ENCODE measurements around the gene ERMARD.
"Not testable (repeated sequence)": the region's sequence is repeated elsewhere in the genome, so short reads cannot be mapped to it uniquely, and the experiment has no call there.

ERMARD gene

GRCh38 chr6:169738976-169739529 lies 12.4 kb upstream of the ERMARD start:
- DNase-seq, result no peak

DNA sequence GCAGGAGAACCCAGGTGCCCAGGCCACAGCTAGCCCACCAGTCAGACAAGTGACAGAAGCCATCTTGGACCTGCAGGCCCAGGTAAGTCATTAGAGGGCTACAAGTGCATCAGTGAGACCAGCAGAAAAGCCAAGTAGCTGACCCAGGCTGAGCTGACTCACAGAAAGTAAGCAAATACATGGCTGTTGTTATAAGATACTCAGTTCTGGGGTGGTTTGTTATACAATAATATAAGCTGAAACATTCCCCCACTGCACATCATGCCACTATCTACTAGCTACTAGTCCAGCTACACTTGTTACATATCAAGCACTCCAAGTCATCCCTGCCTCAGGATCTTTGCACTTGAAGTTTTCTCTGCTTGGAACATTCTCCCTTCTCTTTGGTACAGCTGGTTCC lies 10.1 kb upstream of the ERMARD start:
- no peak for DNase-seq

DNA sequence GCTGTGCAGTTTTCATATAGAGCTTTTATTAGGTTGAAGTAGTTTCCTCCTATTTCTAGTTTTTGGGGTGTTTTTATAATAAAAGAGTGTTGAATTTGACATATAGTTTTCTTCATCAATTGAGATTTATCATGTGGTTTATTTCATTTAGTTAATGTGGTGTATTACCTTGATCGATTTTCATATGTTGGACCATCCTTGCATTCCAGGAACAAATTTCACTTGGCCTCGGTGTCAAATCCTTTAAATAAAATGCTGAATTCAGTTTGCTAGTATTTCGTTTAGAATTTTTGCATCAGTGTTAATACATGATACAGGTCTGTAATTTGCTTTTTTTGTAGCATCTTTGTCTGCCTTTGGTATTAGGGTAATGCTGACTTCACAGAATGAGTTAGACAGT lies 6.0 kb upstream of the ERMARD start:
- DNase-seq, result no peak

DNA sequence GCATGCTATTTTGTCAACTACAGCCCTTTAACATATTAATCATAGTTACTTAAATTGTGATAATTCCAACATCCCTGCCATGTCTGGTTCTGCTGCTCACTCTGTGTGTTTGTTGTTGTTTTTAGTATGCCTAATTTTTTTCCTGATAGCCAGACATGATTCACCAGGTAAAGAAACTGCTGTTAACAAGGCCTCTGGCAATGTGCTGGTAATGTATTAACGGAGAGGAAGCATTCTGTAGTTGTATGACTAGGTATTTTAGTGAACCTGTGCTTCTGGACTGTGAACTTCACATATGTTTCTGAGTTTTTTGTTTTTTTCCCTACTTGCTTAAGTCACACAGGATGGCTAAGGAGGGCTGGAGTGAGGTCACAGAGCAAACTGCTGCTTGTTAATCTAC lies 4.9 kb upstream of the ERMARD start:
- DNase-seq, result no peak

DNA sequence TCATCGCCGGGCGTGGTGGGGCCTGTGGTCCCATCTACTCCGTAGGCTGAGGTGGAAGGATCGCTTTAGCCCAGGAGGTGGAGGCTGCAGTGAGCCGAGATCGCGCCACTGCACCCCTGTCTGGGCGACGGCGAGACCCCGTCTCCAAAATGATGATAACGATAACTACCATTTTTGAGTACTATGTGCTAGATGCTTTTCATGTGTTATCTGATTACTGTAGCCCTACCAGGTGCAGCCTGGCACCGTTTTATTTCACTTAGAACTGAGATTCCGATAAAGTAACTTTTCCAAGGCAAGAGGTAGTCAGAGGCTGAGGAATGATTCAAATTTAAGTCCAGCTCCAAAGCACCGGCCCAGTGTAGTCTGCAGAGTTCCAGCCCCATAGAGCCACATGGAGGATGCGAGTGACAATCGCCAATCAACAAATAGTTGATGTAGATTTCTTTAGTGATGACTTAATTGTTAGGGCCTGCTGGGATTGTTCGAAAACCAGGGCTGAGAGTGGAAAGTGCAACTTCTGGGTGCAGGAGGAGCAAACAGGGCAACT lies 727 bp downstream of the ERMARD start:
- DNase-seq, result no peak

GRCh38 chr6:169755162-169755561 lies 3.7 kb downstream of the ERMARD start:
- DNase-seq, result no peak

- DNase-seq, result no peak
Measured at GRCh38 chr6:169763308-169763707, 11.9 kb downstream of the ERMARD start.

GRCh38 chr6:169763881-169764280 lies 12.5 kb downstream of the ERMARD start:
- no peak for DNase-seq

- DNase-seq, result not testable (repeated sequence)
Measured at GRCh38 chr6:169765789-169766188, 14.4 kb downstream of the ERMARD start.

GRCh38 chr6:169766232-169766631 lies 14.8 kb downstream of the ERMARD start:
- no peak for DNase-seq

DNA sequence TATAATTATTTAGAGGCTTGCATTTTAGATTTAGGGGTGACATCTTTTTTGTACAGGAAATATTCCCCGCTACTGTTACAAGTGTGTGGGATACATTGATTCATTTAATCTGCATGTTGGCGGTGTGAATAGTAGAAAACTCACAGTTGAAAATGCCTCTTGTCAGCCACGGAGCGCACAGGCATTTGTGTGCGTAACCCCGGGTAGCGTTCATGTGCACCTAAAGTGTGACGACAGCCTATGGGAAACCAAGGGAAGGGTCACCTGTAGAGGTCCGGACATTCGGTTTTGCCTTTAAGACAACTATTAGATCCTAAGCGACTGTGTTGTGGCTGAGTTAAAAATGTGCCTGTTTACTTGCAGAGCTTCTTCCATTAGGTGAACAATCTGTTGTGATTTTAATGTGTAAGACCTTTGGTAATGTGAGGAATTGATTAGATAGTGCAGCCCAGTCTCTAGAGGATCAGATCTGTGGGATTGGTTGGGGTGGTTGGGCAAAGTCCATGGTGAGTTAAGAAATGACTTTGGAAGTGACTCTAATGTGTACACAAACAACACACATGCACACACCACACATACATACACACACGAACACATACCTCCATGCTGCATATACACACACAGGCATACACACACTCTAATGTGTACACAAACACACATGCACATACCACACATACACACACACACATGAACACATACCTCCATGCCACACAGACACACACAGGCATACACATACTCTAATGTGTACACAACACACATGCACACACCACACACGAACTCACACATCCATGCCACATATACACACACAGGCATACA lies 15.7 kb downstream of the ERMARD start:
- DNase-seq, result no peak

GRCh38 chr6:169774347-169774746 lies 22.9 kb downstream of the ERMARD start:
- no peak for DNase-seq

DNA sequence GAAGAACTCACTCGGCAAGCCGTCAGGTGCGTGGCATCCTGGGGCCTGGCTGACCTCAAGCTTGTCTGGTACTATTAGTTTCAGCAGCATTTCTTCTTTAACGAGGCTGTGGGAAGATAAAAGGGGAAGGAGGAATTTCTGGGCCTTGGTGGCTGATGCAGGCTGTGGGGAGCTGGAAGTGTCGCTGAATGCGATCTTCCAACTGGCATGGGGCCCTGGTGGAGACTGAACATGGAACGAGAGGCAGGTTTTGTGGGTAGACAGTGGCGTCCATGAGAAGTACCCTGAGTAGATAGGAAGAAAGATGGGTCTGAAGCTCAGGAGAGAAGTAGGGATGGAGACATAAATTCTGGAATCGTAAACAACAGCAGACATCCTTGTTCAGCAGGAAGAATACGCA lies 23.9 kb downstream of the ERMARD start:
- DNase-seq, result no peak

DNA sequence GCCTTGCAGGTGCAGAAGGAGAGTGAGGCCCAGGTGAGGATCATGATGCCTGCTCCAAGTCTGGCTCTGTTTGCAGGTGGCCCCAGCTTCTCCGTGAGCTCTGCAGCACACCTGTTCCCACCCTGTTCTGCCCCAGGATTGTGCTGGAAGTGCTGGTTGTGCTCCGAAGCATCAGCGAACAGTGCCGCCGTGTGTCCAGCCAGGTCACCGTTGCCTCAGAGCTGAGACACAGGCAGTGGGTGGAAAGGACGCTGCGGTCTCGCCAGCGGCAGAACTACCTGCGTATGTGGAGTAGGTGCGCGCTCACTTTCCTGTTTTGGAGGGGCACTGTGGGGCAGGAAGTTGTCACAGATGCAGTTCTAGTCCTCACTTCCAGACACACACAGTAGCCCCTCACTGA lies 25.0 kb downstream of the ERMARD start:
- no peak for DNase-seq

DNA sequence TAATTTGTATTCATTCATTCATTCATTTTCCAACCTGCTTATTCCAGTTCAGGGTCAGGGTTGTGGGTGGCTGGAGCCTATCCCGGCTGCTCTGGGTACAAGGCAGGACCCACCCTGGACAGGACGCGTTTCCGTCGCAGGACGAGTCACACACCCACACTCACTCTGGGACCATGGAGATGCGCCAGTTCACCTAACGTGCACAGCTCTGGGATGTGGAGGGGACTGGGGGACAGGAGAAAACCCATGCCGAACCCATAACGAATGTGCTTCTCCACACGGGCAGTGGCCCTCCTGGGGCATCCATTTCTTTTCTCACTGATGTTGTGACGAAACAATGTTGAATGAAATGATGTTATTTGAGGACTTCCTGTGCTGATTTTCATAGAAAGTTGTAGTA lies 26.5 kb downstream of the ERMARD start:
- no peak for DNase-seq

- no peak for DNase-seq
Measured at GRCh38 chr6:169778646-169779045, 27.2 kb downstream of the ERMARD start.

GRCh38 chr6:169779092-169779815 lies 27.8 kb downstream of the ERMARD start:
- DNase-seq, result no peak

DNA sequence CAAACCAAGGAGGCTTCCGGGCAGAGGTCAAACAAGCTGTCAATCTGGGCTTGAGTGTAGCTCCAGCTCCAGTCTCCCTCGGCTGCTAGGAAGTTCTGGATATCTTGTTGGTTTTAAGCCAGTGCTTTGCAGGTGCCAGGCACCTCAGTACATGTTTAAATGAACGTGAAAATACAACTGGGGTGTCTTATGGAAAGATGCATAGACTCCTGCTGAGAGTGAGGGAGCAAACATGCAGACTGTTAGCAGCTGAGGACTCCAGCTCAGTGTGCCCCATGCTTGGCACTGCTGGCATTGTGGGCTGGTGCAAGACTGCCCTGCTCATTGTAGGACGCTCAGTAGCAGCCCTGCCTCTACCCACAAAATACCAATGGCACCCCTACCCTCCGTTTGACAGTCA lies 28.5 kb downstream of the ERMARD start:
- DNase-seq, result no peak

DNA sequence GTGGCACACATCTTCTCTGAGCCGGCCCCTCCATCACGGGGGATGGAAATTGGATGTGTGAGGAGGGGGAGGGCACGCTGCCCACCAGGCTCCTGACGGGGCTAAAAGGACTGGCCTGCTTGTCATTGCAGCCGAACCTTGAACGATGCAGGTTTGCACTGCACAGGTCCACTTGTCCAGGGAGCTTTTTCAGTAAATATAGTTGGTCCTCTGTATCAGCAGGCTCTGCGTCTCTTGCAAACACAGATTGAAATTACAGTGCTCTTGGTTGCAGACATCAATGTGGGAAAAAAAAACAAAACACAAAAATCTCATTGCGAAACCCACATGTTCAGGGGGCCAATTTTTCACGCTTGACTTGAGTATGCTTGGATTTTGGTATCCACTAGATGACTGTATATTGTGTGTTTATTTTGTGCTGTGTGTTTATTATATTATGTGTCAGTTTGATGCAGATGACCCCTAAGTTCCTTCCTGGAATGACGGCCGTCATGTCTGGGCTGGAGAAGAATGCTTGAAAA lies 29.2 kb downstream of the ERMARD start:
- no peak for DNase-seq

GRCh38 chr6:169782966-169783365 lies 31.5 kb downstream of the ERMARD start:
- DNase-seq, result no peak

DNA sequence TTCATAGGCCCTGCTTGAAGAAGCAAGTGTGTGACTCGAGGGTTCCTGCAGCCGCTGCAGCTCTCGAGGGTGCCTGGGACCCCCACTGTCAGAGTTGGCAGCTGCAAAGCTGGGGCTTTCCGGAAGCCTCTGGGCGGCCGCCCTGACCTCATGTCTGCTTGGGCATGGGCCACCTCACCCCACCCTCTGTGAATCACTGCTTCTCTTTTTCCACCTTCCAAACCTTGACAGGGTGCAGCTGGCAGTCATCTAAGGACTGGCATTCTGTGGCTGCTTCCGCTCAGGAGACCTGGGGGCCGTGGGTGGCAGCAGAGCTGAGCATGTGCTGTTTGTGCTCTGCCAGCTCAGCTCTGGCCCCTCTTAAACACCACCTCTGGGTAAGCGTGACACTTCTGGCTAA lies 32.0 kb downstream of the ERMARD start:
- DNase-seq, result no peak

GRCh38 chr6:169783971-169784820 lies 32.8 kb downstream of the ERMARD start:
- no peak for DNase-seq

Measured in CD4-positive, alpha-beta T cell treated with Interleukin-15 for 1 hour (primary cell).